DND-41 (cell line): Measurements from ENCODE around the gene PHACTR4.

ENCODE experiments used
- CTCF ChIP-seq: IDR thresholded peaks from 2 replicates; pipeline ENCODE4 v1.5.1; 2012; ENCODE audit warnings: borderline replicate concordance, low read length, moderate library complexity, mild to moderate bottlenecking; ENCODE audit not compliant: poor library complexity, severe bottlenecking; ENCODE audit errors: extremely low read depth
- EZH2 ChIP-seq: IDR thresholded peaks from 3 replicates; pipeline ENCODE4 v1.6.1; 2012; ENCODE audit warnings: borderline replicate concordance, low read depth, mild to moderate bottlenecking, moderate library complexity, low read length, inconsistent platforms; ENCODE audit not compliant: severe bottlenecking

GRCh38 chr1:28326984-28327383 lies 42.6 kb upstream of the PHACTR4 start:
- no peak for TF ChIP-seq EZH2
- no peak for TF ChIP-seq CTCF
